Spleen (tissue), 11 donors: ENCODE data around the gene PLEKHA7. TPM values are rescaled to one million over a fixed set of nuclear protein-coding genes. Genes with fewer than 3 reads are reported as not detected.

Experiments
- DNase-seq: peaks from one replicate; pipeline ENCODE4 v3.0.0-alpha.2; 2020
- H3K27ac ChIP-seq, 8 donors: fragments of 200-600 bp; sonication (generic) in 7 of 8; 1 replicate in 4 of 8; 2 replicates in 4 of 8; pipeline versions ENCODE4 v1.5.0 to v1.8.0; 2016 to 2021; ENCODE audit warnings: inconsistent platforms in 4 of 8, mild to moderate bottlenecking in 4 of 8, moderate library complexity in 1 of 8
- H3K27me3 ChIP-seq, 7 donors: fragments of 200-600 bp; sonication (generic) in 6 of 7; replicated peaks in 1 of 7; 1 replicate in 4 of 7; 2 replicates in 3 of 7; pipeline versions ENCODE4 v1.5.0 to v1.8.0; 2016 to 2021; ENCODE audit warnings: inconsistent platforms in 3 of 7, mild to moderate bottlenecking in 1 of 7
- H3K36me3 ChIP-seq, 6 donors: fragments of 200-600 bp; sonication (generic) in 5 of 6; 1 replicate in 4 of 6; 2 replicates in 2 of 6; pipeline versions ENCODE4 v1.5.0 to v1.8.0; 2016 to 2021; ENCODE audit warnings: inconsistent platforms in 2 of 6
- H3K4me1 ChIP-seq, 6 donors: fragments of 200-600 bp; sonication (generic) in 5 of 6; 1 replicate in 3 of 6; 2 replicates in 3 of 6; pipeline versions ENCODE4 v1.5.0 to v1.8.0; 2016 to 2021; ENCODE audit warnings: inconsistent platforms in 3 of 6
- H3K4me3 ChIP-seq, 8 donors: fragments of 200-600 bp; sonication (generic) in 7 of 8; 1 replicate in 4 of 8; 2 replicates in 4 of 8; pipeline versions ENCODE4 v1.5.0 to v1.8.0; 2016 to 2021; ENCODE audit warnings: inconsistent platforms in 4 of 8, mild to moderate bottlenecking in 4 of 8, moderate library complexity in 2 of 8
- H3K9me3 ChIP-seq, 8 donors: fragments of 200-600 bp; sonication (generic) in 7 of 8; 1 replicate in 4 of 8; 2 replicates in 4 of 8; pipeline versions ENCODE4 v1.5.0 to v1.8.0; 2016 to 2021; ENCODE audit warnings: inconsistent platforms in 4 of 8
- CTCF ChIP-seq, 11 experiments: fragments of 200-600 bp in 7 of 11; fragments of 450-650 bp in 4 of 11; sonication (generic) in 4 of 11; IDR thresholded peaks in 8 of 11; conservative IDR thresholded peaks in 3 of 11; 1 replicate in 7 of 11; 2 replicates in 4 of 11; pipeline versions ENCODE4 v1.4.0 to v1.8.0; 2016 to 2021; ENCODE audit warnings: antibody characterized with exemption in 11 of 11, inconsistent platforms in 4 of 11, mild to moderate bottlenecking in 1 of 11
- POLR2A ChIP-seq, 3 donors: fragments of 450-650 bp; IDR thresholded peaks; one replicate each; pipeline ENCODE4 v1.5.1; 2017; ENCODE audit warnings: antibody characterized with exemption in 3 of 3, mild to moderate bottlenecking in 1 of 3
- POLR2AphosphoS5 ChIP-seq, 3 donors: sonication (generic); formaldehyde crosslinking; IDR thresholded peaks; one replicate each; pipeline ENCODE4 v1.5.1; 2017; ENCODE audit warnings: antibody characterized with exemption in 3 of 3
- WGBS, 5 donors: extraction: QIAGEN DNeasy Blood & Tissue Kit in 3 of 5; methylation state at CpG; one replicate each; pipeline versions ENCODE4 v1.1.5 to v1.1.7; 2013 to 2018; 5-methylcytosine and 5-hydroxymethylcytosine counted together
- intact Hi-C: fragments of 100-400 bp; cut with DNase I; formaldehyde crosslinking; loops from one replicate; pipeline ENCODE4 v1.15.0; 2023; ENCODE audit warnings: low total_unique reads
- polyA plus RNA-seq, 3 donors: library from polyadenylated mRNA; stranded (reverse); fragments of 200-250 nt; gene quantifications; one replicate each; pipeline ENCODE4 v1.2.1, GENCODE V29; 2013
- total RNA-seq, 7 donors: library from RNA; depleted of rRNA in 3 of 7; stranded (reverse); fragments of >200 nt in 3 of 7; fragmentation: NEBNext Ultra II Directional in 4 of 7; extraction: Animal tissue kit (Norgen Biotek cat#: 25700) in 4 of 7; gene quantifications; one replicate each; pipeline versions ENCODE4 v1.1.0 to v1.2.1, GENCODE V29; 2016 to 2021
- donor health status: healthy with polysubstance abuse.
- donor health status: DM: no; HTN: no; CAD: no; lungs with moderate emphysema.
- donor health status: DM: no; HTN: no; CAD: no.
- donor health status: Bipolar disorder and iron deficiency.
- donor health status: healthy.
- donor health status: DM: no; HTN: no; CAD: no.
- donor health status: DM: yes; HTN: yes; CAD: no.

The PLEKHA7 gene
- total and polyA plus RNA-seq, 10 donors = 1.8 to 12.8 (median 5.8) TPM

DNA sequence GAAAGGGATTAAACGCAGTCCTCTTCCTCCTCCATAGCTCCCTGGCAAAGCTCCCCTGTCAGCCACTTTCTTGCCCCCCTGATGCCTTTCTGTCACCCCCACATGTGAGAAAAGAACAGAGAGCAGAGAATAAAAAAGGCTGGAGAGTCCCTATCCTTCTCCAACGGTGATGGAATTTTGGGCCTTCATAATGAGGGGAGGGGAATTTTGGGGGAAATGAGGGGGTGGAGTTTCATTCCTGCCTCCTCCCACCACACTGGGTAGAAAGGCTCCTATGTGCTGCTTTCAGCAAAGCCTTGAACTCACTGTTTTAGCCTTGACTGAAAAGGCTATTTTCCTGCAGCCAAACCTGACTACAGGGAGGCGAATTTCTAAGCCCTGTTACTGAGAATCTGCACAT lies 216.4 kb downstream of the PLEKHA7 start:
- Histone ChIP-seq H3K27me3 (no peaks in the 10 kb centered on the region), H3K4me3 (no peak overlapping the region), H3K4me1 (peaks cover 0 to 29% (median 10%) of the 10 kb centered on the region in 6 donors), H3K27ac (peak overlapping the region in 2 of 8 donors; percentile 5 to 26), H3K36me3 (no peaks in the 10 kb centered on the region), H3K9me3 (no peaks in the 10 kb centered on the region)
- DNase-seq = peak; percentile 12
- TF ChIP-seq POLR2AphosphoS5 (IDR thresholded peaks at IDR 0.05) (no peak), POLR2A (IDR thresholded peaks at IDR 0.05) (no peak), CTCF (IDR thresholded peaks at IDR 0.05 in 8 of 11, conservative IDR thresholded peaks at IDR 0.05 in 3 of 11) (no peak)
- intact Hi-C loops = no loop called here
- 60 to 74% (median 62%) methylated on average over 3 of the region's 3 CpGs for WGBS, 5 donors

DNA sequence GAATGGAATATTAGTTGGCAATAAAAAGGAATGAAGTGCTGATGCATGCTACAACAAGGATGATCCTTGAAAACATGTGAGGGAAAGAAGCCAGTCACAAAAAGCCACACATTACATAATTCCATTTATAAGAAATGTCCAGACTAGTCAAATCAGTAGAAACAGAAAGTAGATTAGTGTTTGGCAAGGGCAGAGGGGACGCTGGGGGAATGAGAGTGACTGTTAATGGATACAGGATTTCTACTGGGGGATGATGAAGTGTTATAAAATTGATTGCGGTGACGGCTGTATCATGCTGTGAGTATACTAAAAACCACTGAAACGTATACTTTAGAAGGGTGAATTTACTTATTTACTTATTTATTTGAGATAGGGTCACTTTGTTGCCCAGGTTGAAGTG lies 217.9 kb downstream of the PLEKHA7 start:
- Histone ChIP-seq H3K9me3 (no peaks in the 10 kb centered on the region), H3K4me3 (no peak overlapping the region), H3K4me1 (peaks cover 2 to 43% (median 22%) of the 10 kb centered on the region in 6 donors), H3K27me3 (no peaks in the 10 kb centered on the region), H3K36me3 (no peaks in the 10 kb centered on the region), H3K27ac (no peak overlapping the region)
- peak; percentile 1 for DNase-seq
- no peak for TF ChIP-seq CTCF (IDR thresholded peaks at IDR 0.05 in 8 of 11, conservative IDR thresholded peaks at IDR 0.05 in 3 of 11)
- no peak for TF ChIP-seq POLR2AphosphoS5 (IDR thresholded peaks at IDR 0.05)
- TF ChIP-seq POLR2A (IDR thresholded peaks at IDR 0.05) = no peak
- intact Hi-C loops = no loop called here
- WGBS, 5 donors = 83 to 90% (median 88%) methylated on average over 4 of the region's 4 CpGs

DNA sequence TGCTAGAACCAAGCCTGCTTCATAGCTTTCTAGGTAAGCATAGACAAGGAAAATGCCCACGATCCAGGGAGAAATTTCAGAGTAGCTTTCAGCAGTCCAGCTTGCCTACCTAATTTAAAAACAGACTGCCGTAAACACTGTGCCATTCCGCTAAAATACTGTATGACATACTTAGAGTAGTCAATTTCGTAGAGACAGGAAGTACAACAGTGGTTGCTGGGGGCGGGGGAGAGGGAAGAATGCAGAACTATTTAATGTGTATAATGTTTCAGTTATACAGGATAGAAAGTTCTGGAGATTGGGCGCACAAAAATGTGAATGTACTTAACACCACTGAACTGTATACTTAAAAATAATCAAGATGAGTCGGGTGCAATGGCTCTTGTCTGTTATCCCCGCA lies 219.1 kb downstream of the PLEKHA7 start:
- no peak for TF ChIP-seq CTCF (IDR thresholded peaks at IDR 0.05 in 8 of 11, conservative IDR thresholded peaks at IDR 0.05 in 3 of 11)
- TF ChIP-seq POLR2A (IDR thresholded peaks at IDR 0.05) = no peak
- TF ChIP-seq POLR2AphosphoS5 (IDR thresholded peaks at IDR 0.05) = no peak
- no peaks in the 10 kb centered on the region for H3K9me3 ChIP-seq
- no peaks in the 10 kb centered on the region for H3K36me3 ChIP-seq
- H3K27me3 ChIP-seq = no peaks in the 10 kb centered on the region
- peak; percentile 72 for DNase-seq
- no peak overlapping the region for H3K4me3 ChIP-seq
- WGBS, 5 donors = 44 to 55% (median 51%) methylated on average over 8 of the region's 8 CpGs
- peaks cover 3 to 55% (median 28%) of the 10 kb centered on the region in 6 donors for H3K4me1 ChIP-seq
- intact Hi-C loops = no loop called here
- peak overlapping the region in 4 of 8 donors; percentile 56 to 73 (median 68) for H3K27ac ChIP-seq

- H3K27me3 ChIP-seq = no peaks in the 10 kb centered on the region
- H3K4me3 ChIP-seq = no peak overlapping the region
- H3K36me3 ChIP-seq = no peaks in the 10 kb centered on the region
- peaks cover 3 to 59% (median 27%) of the 10 kb centered on the region in 6 donors for H3K4me1 ChIP-seq
- TF ChIP-seq POLR2AphosphoS5 (IDR thresholded peaks at IDR 0.05) (no peak), CTCF (IDR thresholded peaks at IDR 0.05 in 8 of 11, conservative IDR thresholded peaks at IDR 0.05 in 3 of 11) (no peak), POLR2A (IDR thresholded peaks at IDR 0.05) (no peak)
- intact Hi-C loops = no loop called here
- no peaks in the 10 kb centered on the region for H3K9me3 ChIP-seq
- 92 to 95% (median 93%) methylated on average over 17 of the region's 17 CpGs for WGBS, 5 donors
- peak overlapping the region in 4 of 8 donors; percentile 56 to 73 (median 68) for H3K27ac ChIP-seq
- DNase-seq = peak; percentile 51
Observed at GRCh38 chr11:16794047-16794818, 220.0 kb downstream of the PLEKHA7 start.
